HepG2 (cell line): ENCODE measurements around the gene CSNK1D. TPM values are rescaled to one million over a fixed set of nuclear protein-coding genes. Genes with fewer than 3 reads are reported as not detected.

Source experiments
- ATAC-seq: fragments of 200-7000 bp; cut with Tn5 transposase; 3 replicates; pipeline ENCODE4 v1.9.1; 2020; ENCODE audit warnings: mild to moderate bottlenecking, moderate library complexity
- BruUV-seq: library from RNA; stranded (reverse); fragments of 400-500 nt; replicated peaks from 2 replicates; lab custom pipeline; 2021; lab: Mats Ljungman, UMichigan
- CTCF ChIA-PET: fragments of 300-600 bp; formaldehyde crosslinking; extraction: SDS; loops from one replicate; lab custom pipeline; 2021; ENCODE audit warnings: low total read pairs, inconsistent platforms, low intra/inter-chr PET ratio; lab: Yijun Ruan, JAX
- POLR2A ChIA-PET: fragments of 350-600 bp; sonication (Branson Sonifier 250); formaldehyde crosslinking; loops from one replicate; lab custom pipeline; 2020; ENCODE audit warnings: antibody characterized with exemption, inconsistent platforms; lab: Yijun Ruan, JAX
- DNase-seq: peaks from one replicate; pipeline ENCODE4 v3.0.0-alpha.2; 2015; ENCODE audit warnings: low spot score
- FAIRE-seq: peaks from 3 replicates; lab custom pipeline; 2011; peaks lifted over from hg19 to GRCh38; lab: Jason Lieb, UNC
- H2AFZ ChIP-seq: one replicate; pipeline ENCODE4 v1.6.1; 2011; ENCODE audit warnings: low read length, inconsistent platforms
- H3K27ac ChIP-seq: fragments of 300-600 bp; 3 replicates; pipeline ENCODE4 v1.8.0; 2011; ENCODE audit warnings: mixed run types, mild to moderate bottlenecking, mixed read lengths, low read length, inconsistent platforms; ENCODE audit not compliant: insufficient read depth; ENCODE audit errors: extremely low read length
- H3K27me3 ChIP-seq, 2 experiments: fragments of 200-600 bp in 1 of 2; 2 replicates in 1 of 2; 3 replicates in 1 of 2; pipeline versions ENCODE4 v1.6.0 to v1.8.0; 2011; ENCODE audit warnings: low read length in 2 of 2, mild to moderate bottlenecking in 2 of 2, moderate library complexity in 2 of 2, inconsistent platforms in 1 of 2; ENCODE audit not compliant: insufficient read depth in 2 of 2, control insufficient read depth in 1 of 2
- H3K36me3 ChIP-seq, 2 experiments: fragments of 200-600 bp in 1 of 2; replicated peaks in 1 of 2; 2 replicates in 1 of 2; 3 replicates in 1 of 2; pipeline versions ENCODE4 v1.5.1 to v1.8.0; 2011; ENCODE audit warnings: low read length in 2 of 2, inconsistent platforms in 1 of 2; ENCODE audit not compliant: insufficient read depth in 2 of 2, control insufficient read depth in 1 of 2
- H3K4me1 ChIP-seq: 2 replicates; pipeline ENCODE4 v1.5.1; 2012; ENCODE audit warnings: low read length, inconsistent platforms; ENCODE audit not compliant: insufficient read depth
- H3K4me2 ChIP-seq: 2 replicates; pipeline ENCODE4 v1.6.0; 2011; ENCODE audit warnings: low read depth, low read length, inconsistent platforms
- H3K4me3 ChIP-seq, 3 experiments: fragments of 200-600 bp in 1 of 3; sonication (generic), shearing (Covaris generic) in 1 of 3; replicated peaks in 1 of 3; 2 replicates each; pipeline ENCODE4 v1.5.1; 2011 to 2016; ENCODE audit warnings: low read length in 3 of 3, inconsistent platforms in 2 of 3, low read depth in 2 of 3, mild to moderate bottlenecking in 2 of 3, control low read depth in 1 of 3, mixed read lengths in 1 of 3; ENCODE audit not compliant: insufficient read depth in 1 of 3
- H3K79me2 ChIP-seq: one replicate; pipeline ENCODE4 v1.6.1; 2011; ENCODE audit warnings: low read length, inconsistent platforms; ENCODE audit not compliant: insufficient read depth
- H3K9ac ChIP-seq: 2 replicates; pipeline ENCODE4 v1.6.0; 2011; ENCODE audit warnings: mild to moderate bottlenecking, low read depth, low read length, inconsistent platforms; ENCODE audit not compliant: insufficient read depth
- H3K9me3 ChIP-seq: 2 replicates; pipeline ENCODE4 v1.5.1; 2012; ENCODE audit warnings: mild to moderate bottlenecking, low read length
- H4K20me1 ChIP-seq: 2 replicates; pipeline ENCODE4 v1.6.0; 2011; ENCODE audit warnings: inconsistent platforms, mild to moderate bottlenecking, low read length, moderate library complexity; ENCODE audit not compliant: insufficient read depth
- HMG20B ChIP-seq: conservative IDR thresholded peaks from 2 replicates; pipeline ENCODE4 v1.6.1; 2016; ENCODE audit warnings: missing genetic modification reagents, missing compliant biosample characterization
- KDM2A ChIP-seq: sonication (generic); formaldehyde crosslinking; IDR thresholded peaks from 2 replicates; pipeline ENCODE4 v1.4.0; 2020; ENCODE audit warnings: low read depth, missing genetic modification reagents, borderline replicate concordance
- KDM5B ChIP-seq: sonication (generic); formaldehyde crosslinking; IDR thresholded peaks from 2 replicates; pipeline ENCODE4 v1.4.0; 2020; ENCODE audit warnings: missing genetic modification reagents, mild to moderate bottlenecking, borderline replicate concordance
- KLF16 ChIP-seq, 2 experiments: sonication (generic) in 1 of 2; formaldehyde crosslinking in 1 of 2; IDR thresholded peaks; 2 replicates each; pipeline versions ENCODE4 v1.6.1 to v1.8.0; 2016 to 2023; ENCODE audit warnings: missing genetic modification reagents in 2 of 2, missing compliant biosample characterization in 1 of 2
- MTF1 ChIP-seq: sonication (generic); formaldehyde crosslinking; IDR thresholded peaks from 2 replicates; pipeline ENCODE4 v1.5.0; 2020; ENCODE audit warnings: missing genetic modification reagents
- PCBP1 ChIP-seq: fragments of 200-400 bp; formaldehyde crosslinking; IDR thresholded peaks from 2 replicates; pipeline ENCODE4 v1.6.1; 2017; ENCODE audit warnings: mild to moderate bottlenecking, low read depth, low read length, borderline replicate concordance
- PCBP2 ChIP-seq: fragments of 200-400 bp; formaldehyde crosslinking; optimal IDR thresholded peaks from 2 replicates; pipeline ENCODE3; 2018; ENCODE audit warnings: low read length, low read depth; ENCODE audit not compliant: poor library complexity, severe bottlenecking
- PTBP1 ChIP-seq: fragments of 200-400 bp; formaldehyde crosslinking; IDR thresholded peaks from 2 replicates; pipeline ENCODE4 v1.6.1; 2018; ENCODE audit warnings: low read length, low read depth; ENCODE audit not compliant: poor library complexity, severe bottlenecking
- SALL1 ChIP-seq: sonication (generic); formaldehyde crosslinking; IDR thresholded peaks from 2 replicates; pipeline ENCODE4 v1.8.0; 2022; ENCODE audit warnings: mild to moderate bottlenecking, missing genetic modification reagents
- ZFP36L2 ChIP-seq: sonication (generic); formaldehyde crosslinking; IDR thresholded peaks from 2 replicates; pipeline ENCODE4 v1.4.0; 2020; ENCODE audit warnings: missing genetic modification reagents
- ZKSCAN5 ChIP-seq: sonication (generic); formaldehyde crosslinking; IDR thresholded peaks from 2 replicates; pipeline ENCODE4 v1.5.1; 2020; ENCODE audit warnings: mild to moderate bottlenecking, missing genetic modification reagents
- ZNF251 ChIP-seq: sonication (generic); formaldehyde crosslinking; IDR thresholded peaks from 2 replicates; pipeline ENCODE4 v1.9.0; 2021; ENCODE audit warnings: mild to moderate bottlenecking, missing genetic modification reagents
- ZNF512B ChIP-seq: sonication (generic); formaldehyde crosslinking; IDR thresholded peaks from 2 replicates; pipeline ENCODE4 v1.5.1; 2020; ENCODE audit warnings: missing genetic modification reagents, mild to moderate bottlenecking, borderline replicate concordance
- ZNF564 ChIP-seq: sonication (generic); formaldehyde crosslinking; IDR thresholded peaks from 2 replicates; pipeline ENCODE4 v1.8.1; 2023; ENCODE audit warnings: mild to moderate bottlenecking, missing genetic modification reagents
- ZNF569 ChIP-seq: sonication (generic); formaldehyde crosslinking; IDR thresholded peaks from 2 replicates; pipeline ENCODE4 v1.5.0; 2020; ENCODE audit warnings: mild to moderate bottlenecking, missing genetic modification reagents, moderate library complexity, borderline replicate concordance
- ZNF660 ChIP-seq: sonication (generic); formaldehyde crosslinking; IDR thresholded peaks from 2 replicates; pipeline ENCODE4 v1.5.1; 2020; ENCODE audit warnings: mild to moderate bottlenecking, low read depth, missing genetic modification reagents, borderline replicate concordance
- ZNF879 ChIP-seq: sonication (generic); formaldehyde crosslinking; IDR thresholded peaks from 2 replicates; pipeline ENCODE4 v1.8.1; 2023; ENCODE audit warnings: missing genetic modification reagents
- WGBS: methylation state at CpG from one replicate; pipeline ENCODE4 v1.1.6; 2017; ENCODE audit warnings: low lambda C conversion rate; 5-methylcytosine and 5-hydroxymethylcytosine counted together
- in situ Hi-C: cut with HindIII; loops from 2 replicates; pipeline ENCODE4 v1.10.0; 2017; ENCODE audit warnings: low pct_unique_long_range_greater_than_20kb; ENCODE audit not compliant: extremely low pct_ligation_motif_present
- intact Hi-C: fragments of 100-400 bp; cut with micrococcal nuclease; formaldehyde crosslinking; loops from one replicate; pipeline ENCODE4 v1.10.0; 2022; ENCODE audit not compliant: unreplicated experiment
- polyA plus RNA-seq, 8 experiments: library from polyadenylated mRNA; depleted of rRNA in 3 of 8; stranded (reverse) in 7 of 8; unstranded in 1 of 8; fragments of >200 nt; fragmentation: Illumina TruSeq in 4 of 8; extraction: Trizol in 4 of 8; gene quantifications; 2 replicates each; pipeline versions ENCODE4 v1.2.1 to v1.2.3, GENCODE V29; 2011 to 2016; ENCODE audit warnings: low read depth in 4 of 8, missing spikeins in 1 of 8, mixed read lengths in 1 of 8; ENCODE audit not compliant: insufficient read depth in 1 of 8
- total RNA-seq, 5 experiments: library from RNA; depleted of rRNA; stranded (reverse); fragments of >200 nt; fragmentation: Illumina TruSeq; extraction: Trizol; gene quantifications; 2 replicates each; pipeline ENCODE4 v1.2.3, GENCODE V29; 2016; ENCODE audit warnings: low read depth in 1 of 5

The CSNK1D gene
- total and polyA plus RNA-seq, 2 of the 13 experiments (the other 11 are each of a cell fraction or from before 2014, with no cell fraction given), result 31.5 to 128 TPM

DNA sequence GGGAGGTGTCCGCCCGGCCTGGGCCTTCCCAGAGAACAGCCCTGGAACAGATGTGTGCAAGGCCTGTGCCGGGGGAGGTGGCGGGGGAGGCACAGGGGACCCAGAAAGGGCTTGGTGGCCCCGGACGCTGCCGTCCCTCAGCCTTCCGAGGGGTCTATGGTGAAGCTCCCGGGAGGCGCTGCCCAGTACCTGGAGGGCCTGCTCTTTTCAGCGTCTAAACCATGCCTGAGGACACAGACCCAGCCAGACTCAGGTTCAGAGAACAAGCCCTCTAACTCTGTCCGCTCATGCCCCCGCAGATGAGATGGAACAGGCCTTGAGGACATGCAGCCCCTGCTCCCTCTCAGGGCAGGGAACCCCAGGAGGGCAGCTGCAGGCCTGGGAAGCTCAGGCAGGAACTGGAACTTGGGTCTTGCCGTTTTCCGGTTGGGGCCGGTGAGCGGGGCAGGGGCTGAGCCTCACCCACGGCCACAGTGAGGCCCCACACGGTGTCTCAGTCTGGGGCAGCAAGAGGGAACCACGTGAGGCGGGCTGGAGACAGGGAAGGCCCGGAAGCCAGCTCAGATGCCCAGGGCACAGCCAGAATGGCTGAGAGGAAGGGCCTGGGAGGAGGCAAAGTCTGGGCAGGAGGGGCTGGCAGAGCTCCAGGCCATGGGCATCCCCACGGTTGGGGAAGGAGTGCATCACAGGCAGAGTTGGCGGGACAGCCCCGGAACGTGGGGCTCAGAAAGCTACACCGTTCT lies 32.1 kb downstream of the CSNK1D start (continued):
- peak; percentile 99 for TF ChIP-seq KDM2A

- H2AFZ ChIP-seq, result no peak overlapping the region
- H4K20me1 ChIP-seq, result peaks cover 84% of the 10 kb centered on the region
- peaks cover 86% of the 10 kb centered on the region for H3K4me1 ChIP-seq
- peaks cover 13% of the 10 kb centered on the region for H3K79me2 ChIP-seq
- peak overlapping the region in 1 of 3 experiments; percentile 17; a peak in 1 of 6 replicates for H3K4me3 ChIP-seq
- intact Hi-C loops, result no loop called here
- ATAC-seq (peak; percentile 2), DNase-seq (no peak), FAIRE-seq (no peak)
- ChIA-PET CTCF (no interaction called here), POLR2A (interaction anchor here (0.8 to 7.2 kb wide), 20 partner anchors 10 to 287 kb away, joined by 3 to 96 read pairs (median 11); partner anchors contain the start of genes CCDC57, CD7, CSNK1D and SLC16A3)
- H3K4me2 ChIP-seq, result peak overlapping the region; percentile 64
- no peaks in the 10 kb centered on the region for H3K9me3 ChIP-seq
- no peaks in the 10 kb centered on the region for H3K27me3 ChIP-seq
- in situ Hi-C loops, result loop anchor here (5.0 kb wide), 1 partner anchor 82 kb away; no protein-coding TSS in a partner anchor
- BruUV-seq, result no TSS peak
- 42% methylated on average over 11 of the region's 20 CpGs for WGBS
- peak overlapping the region; percentile 41 for H3K9ac ChIP-seq
- peaks cover 38 to 50% of the 10 kb centered on the region in 2 experiments for H3K36me3 ChIP-seq
- peak overlapping the region; percentile 72 for H3K27ac ChIP-seq
- TF ChIP-seq ZKSCAN5, result peak; percentile 66
- peak; percentile 68; the same call in 1 of the 2 replicates for TF ChIP-seq KDM5B (CRISPR knock-in tag)
- peak; percentile 33; the same call in 1 of the 2 replicates for TF ChIP-seq ZNF879 (CRISPR knock-in tag)
- TF ChIP-seq KLF16 (CRISPR knock-in tag; IDR thresholded peaks at IDR 0.05), result 0 out of 4 replicates have a peak, but pooled peaks of 1 of the 2 experiments have one; percentile 45
- TF ChIP-seq HMG20B, result no peak
- peak; percentile 25 for TF ChIP-seq PTBP1
- TF ChIP-seq ZNF564 (CRISPR knock-in tag), result peak; percentile 80
- no peak; the same call in 1 of the 2 replicates for TF ChIP-seq ZNF251 (CRISPR knock-in tag)
- TF ChIP-seq ZNF660 (CRISPR knock-in tag), result peak; percentile 6; the same call in 1 of the 2 replicates
- TF ChIP-seq MTF1, result 0 out of 2 replicates have a peak, but pooled peaks have one; percentile 12
- TF ChIP-seq ZNF569 (CRISPR knock-in tag), result peak; percentile 87
- TF ChIP-seq ZNF512B (CRISPR knock-in tag), result peak; percentile 90; the same call in 1 of the 2 replicates
- TF ChIP-seq SALL1 (CRISPR knock-in tag), result 0 out of 2 replicates have a peak, but pooled peaks have one; percentile 34
- TF ChIP-seq PCBP1, result peak; percentile 57; the same call in 1 of the 2 replicates
- peak; percentile 82; the same call in 1 of the 2 replicates for TF ChIP-seq ZFP36L2 (CRISPR knock-in tag)
- TF ChIP-seq PCBP2, result peak; percentile 44
Measured at GRCh38 chr17:82240506-82241182, 32.9 kb downstream of the CSNK1D start.
